Activated T-helper 1 cell treated with anti-CD3 and anti-CD28 coated beads, Interleukin-12 subunit alpha, Interleukin-12 subunit beta, Interleukin-2, Interleukin-4 antibody, amounts not matched to agents 30 ng/mL and 10 ng/mL and 1 ng/mL, durations not matched to agents 14 hours and 24 hours and 36 hours (primary cell): ENCODE results near the gene PROK1. TPM values are rescaled to one million over a fixed set of nuclear protein-coding genes. Genes with fewer than 3 reads are reported as not detected.
"Not testable (repeated sequence)": the region's sequence is repeated elsewhere in the genome, so short reads cannot be mapped to it uniquely, and the experiment has no call there.

ENCODE experiments used
- DNase-seq: peaks from one replicate; pipeline ENCODE4 v3.0.0; 2021; ENCODE audit warnings: low spot score
- H3K27ac Mint-ChIP-seq: one replicate; pipeline ENCODE4 v1.8.0; 2021; ENCODE audit warnings: mild to moderate bottlenecking, mixed read lengths
- H3K27me3 Mint-ChIP-seq: one replicate; pipeline ENCODE4 v1.8.0; 2022; ENCODE audit warnings: mild to moderate bottlenecking, moderate library complexity, mixed read lengths; ENCODE audit not compliant: insufficient read depth
- H3K36me3 Mint-ChIP-seq: one replicate; pipeline ENCODE4 v1.8.0; 2021; ENCODE audit warnings: low read depth, mixed read lengths
- H3K4me1 Mint-ChIP-seq: one replicate; pipeline ENCODE4 v1.8.0; 2021; ENCODE audit warnings: low read depth, mixed read lengths
- H3K4me3 Mint-ChIP-seq: one replicate; pipeline ENCODE4 v1.8.0; 2021; ENCODE audit warnings: mild to moderate bottlenecking, moderate library complexity, mixed read lengths
- H3K9me3 Mint-ChIP-seq: one replicate; pipeline ENCODE4 v1.8.0; 2021; ENCODE audit warnings: mixed read lengths
- intact Hi-C: fragments of 100-400 bp; cut with micrococcal nuclease; formaldehyde crosslinking; loops from one replicate; pipeline ENCODE4 v1.15.1; 2024
- total RNA-seq: library from RNA; stranded (reverse); gene quantifications from 2 replicates; pipeline ENCODE4 v1.2.3, GENCODE V29; 2022

PROK1 gene
- total RNA-seq, 1 donor from 2014 or later = not detected

GRCh38 chr1:110420874-110421793, 29.8 kb upstream of the PROK1 start:
- no peak for DNase-seq
- no peak overlapping the region for H3K4me3 Mint-ChIP-seq
- peaks cover 7% of the 10 kb centered on the region for H3K4me1 Mint-ChIP-seq
- no peak overlapping the region for H3K27ac Mint-ChIP-seq
- H3K36me3 Mint-ChIP-seq = no peaks in the 10 kb centered on the region
- intact Hi-C loops = no loop called here
- no peaks in the 10 kb centered on the region for H3K9me3 Mint-ChIP-seq
- peaks cover 6% of the 10 kb centered on the region for H3K27me3 Mint-ChIP-seq

- H3K4me3 Mint-ChIP-seq = no peak overlapping the region
- H3K27ac Mint-ChIP-seq = no peak overlapping the region
- intact Hi-C loops = no loop called here
- peaks cover 5% of the 10 kb centered on the region for H3K27me3 Mint-ChIP-seq
- no peaks in the 10 kb centered on the region for H3K36me3 Mint-ChIP-seq
- H3K4me1 Mint-ChIP-seq = peaks cover 7% of the 10 kb centered on the region
- H3K9me3 Mint-ChIP-seq = no peaks in the 10 kb centered on the region
- no peak for DNase-seq
Measured at GRCh38 chr1:110424699-110425611, 26.0 kb upstream of the PROK1 start.

- no peak overlapping the region for H3K4me3 Mint-ChIP-seq
- intact Hi-C loops = no loop called here
- H3K27me3 Mint-ChIP-seq = peaks cover 5% of the 10 kb centered on the region
- no peak overlapping the region for H3K27ac Mint-ChIP-seq
- DNase-seq = no peak
- H3K4me1 Mint-ChIP-seq = peaks cover 7% of the 10 kb centered on the region
- H3K9me3 Mint-ChIP-seq = no peaks in the 10 kb centered on the region
- no peaks in the 10 kb centered on the region for H3K36me3 Mint-ChIP-seq
Measured at GRCh38 chr1:110425612-110426152, 25.3 kb upstream of the PROK1 start.

- no peak for DNase-seq
- intact Hi-C loops = no loop called here
- Mint-ChIP-seq H3K36me3 (no peaks in the 10 kb centered on the region), H3K27me3 (peaks cover 7% of the 10 kb centered on the region), H3K4me3 (no peak overlapping the region), H3K27ac (no peak overlapping the region), H3K4me1 (no peaks in the 10 kb centered on the region), H3K9me3 (no peaks in the 10 kb centered on the region)
Measured at GRCh38 chr1:110426854-110427253, 24.1 kb upstream of the PROK1 start.

GRCh38 chr1:110428946-110429345, 22.0 kb upstream of the PROK1 start:
- no peak overlapping the region for H3K4me3 Mint-ChIP-seq
- intact Hi-C loops = no loop called here
- no peaks in the 10 kb centered on the region for H3K4me1 Mint-ChIP-seq
- no peaks in the 10 kb centered on the region for H3K36me3 Mint-ChIP-seq
- peaks cover 6% of the 10 kb centered on the region for H3K27me3 Mint-ChIP-seq
- H3K27ac Mint-ChIP-seq = no peak overlapping the region
- no peak for DNase-seq
- no peaks in the 10 kb centered on the region for H3K9me3 Mint-ChIP-seq

GRCh38 chr1:110430366-110430765, 20.6 kb upstream of the PROK1 start:
- no peak overlapping the region for H3K27ac Mint-ChIP-seq
- no peak for DNase-seq
- H3K9me3 Mint-ChIP-seq = no peaks in the 10 kb centered on the region
- H3K27me3 Mint-ChIP-seq = peaks cover 10% of the 10 kb centered on the region
- no peak overlapping the region for H3K4me3 Mint-ChIP-seq
- H3K36me3 Mint-ChIP-seq = no peaks in the 10 kb centered on the region
- intact Hi-C loops = no loop called here
- no peaks in the 10 kb centered on the region for H3K4me1 Mint-ChIP-seq

- Mint-ChIP-seq H3K27ac (no peak overlapping the region), H3K4me3 (no peak overlapping the region), H3K36me3 (no peaks in the 10 kb centered on the region)
Measured at GRCh38 chr1:110430901-110431300, 20.0 kb upstream of the PROK1 start.

GRCh38 chr1:110433213-110433612, 17.7 kb upstream of the PROK1 start:
- no peak for DNase-seq
- intact Hi-C loops = no loop called here
- Mint-ChIP-seq H3K27ac (no peak overlapping the region), H3K4me1 (no peaks in the 10 kb centered on the region), H3K4me3 (no peak overlapping the region), H3K36me3 (no peaks in the 10 kb centered on the region), H3K27me3 (peaks cover 13% of the 10 kb centered on the region), H3K9me3 (no peaks in the 10 kb centered on the region)

More at GRCh38 chr1:110430901-110431300, 20.0 kb upstream of the PROK1 start:
- H3K9me3 Mint-ChIP-seq = no peaks in the 10 kb centered on the region
- peaks cover 12% of the 10 kb centered on the region for H3K27me3 Mint-ChIP-seq
- intact Hi-C loops = no loop called here
- H3K4me1 Mint-ChIP-seq = no peaks in the 10 kb centered on the region
- no peak for DNase-seq

- Mint-ChIP-seq H3K36me3 (no peaks in the 10 kb centered on the region), H3K9me3 (no peaks in the 10 kb centered on the region), H3K4me3 (no peak overlapping the region), H3K27me3 (peaks cover 13% of the 10 kb centered on the region), H3K27ac (no peak overlapping the region), H3K4me1 (no peaks in the 10 kb centered on the region)
- DNase-seq = no peak
- intact Hi-C loops = no loop called here
Measured at GRCh38 chr1:110433803-110434202, 17.1 kb upstream of the PROK1 start.

- no peak for DNase-seq
- intact Hi-C loops = no loop called here
- no peak overlapping the region for H3K4me3 Mint-ChIP-seq
- no peaks in the 10 kb centered on the region for H3K36me3 Mint-ChIP-seq
- no peaks in the 10 kb centered on the region for H3K9me3 Mint-ChIP-seq
- no peak overlapping the region for H3K27ac Mint-ChIP-seq
- H3K27me3 Mint-ChIP-seq = peaks cover 13% of the 10 kb centered on the region
- H3K4me1 Mint-ChIP-seq = no peaks in the 10 kb centered on the region
Measured at GRCh38 chr1:110434946-110435345, 16.0 kb upstream of the PROK1 start.

GRCh38 chr1:110436635-110437034, 14.3 kb upstream of the PROK1 start:
- peaks cover 14% of the 10 kb centered on the region for H3K27me3 Mint-ChIP-seq
- no peak overlapping the region for H3K27ac Mint-ChIP-seq
- no peaks in the 10 kb centered on the region for H3K4me1 Mint-ChIP-seq
- no peak for DNase-seq
- no peaks in the 10 kb centered on the region for H3K9me3 Mint-ChIP-seq
- H3K4me3 Mint-ChIP-seq = no peak overlapping the region
- no peaks in the 10 kb centered on the region for H3K36me3 Mint-ChIP-seq
- intact Hi-C loops = no loop called here

GRCh38 chr1:110437645-110438299, 13.2 kb upstream of the PROK1 start:
- intact Hi-C loops, H3K27ac Mint-ChIP-seq, H3K4me1 Mint-ChIP-seq, H3K36me3 Mint-ChIP-seq, DNase-seq, H3K4me3 Mint-ChIP-seq, H3K9me3 Mint-ChIP-seq: not testable (repeated sequence)
- peaks cover 17% of the 10 kb centered on the region for H3K27me3 Mint-ChIP-seq
